Stimulated activated CD8-positive, alpha-beta memory T cell treated with anti-CD3 and anti-CD28 coated beads, Interleukin-4, amount 100 ng/mL, for 1 hour (primary cell): ENCODE measurements around the gene OOEP.
A peak's percentile ranks its signal among the peaks of the same experiment; 100 is the strongest.
"Not testable (repeated sequence)": the region's sequence is repeated elsewhere in the genome, so short reads cannot be mapped to it uniquely, and the experiment has no call there.

Source experiments
- DNase-seq, 2 donors: peaks; one replicate each; pipeline ENCODE4 v3.0.0-alpha.2; 2020; ENCODE audit warnings: low read depth in 2 of 2, low spot score in 1 of 2

Gene OOEP

DNA sequence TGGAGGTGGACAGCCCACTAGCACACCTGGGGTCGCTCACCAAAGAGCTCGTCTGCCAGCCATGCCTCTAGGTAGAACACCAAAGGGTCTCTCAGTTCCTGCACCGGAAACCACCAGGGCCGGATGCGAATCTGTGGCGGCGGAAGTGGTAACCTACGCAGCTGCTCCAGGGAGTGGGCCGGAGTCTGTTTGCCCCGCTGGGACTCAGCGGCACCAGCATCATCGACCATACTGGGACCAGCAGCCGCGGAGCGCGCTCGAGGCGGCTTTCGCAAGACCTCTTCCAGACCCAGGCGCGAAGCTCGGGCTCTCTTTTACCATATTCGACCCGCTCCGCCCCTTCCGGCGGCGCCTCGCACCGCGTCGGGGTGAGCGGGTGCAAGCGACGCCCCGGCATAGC, at the start of gene OOEP:
OOEP (minus strand) TSS at position 335 of the 400 bp plus-strand sequence; CDS start at position 230, 105 bp downstream.
- DNase-seq = no peak

DNA sequence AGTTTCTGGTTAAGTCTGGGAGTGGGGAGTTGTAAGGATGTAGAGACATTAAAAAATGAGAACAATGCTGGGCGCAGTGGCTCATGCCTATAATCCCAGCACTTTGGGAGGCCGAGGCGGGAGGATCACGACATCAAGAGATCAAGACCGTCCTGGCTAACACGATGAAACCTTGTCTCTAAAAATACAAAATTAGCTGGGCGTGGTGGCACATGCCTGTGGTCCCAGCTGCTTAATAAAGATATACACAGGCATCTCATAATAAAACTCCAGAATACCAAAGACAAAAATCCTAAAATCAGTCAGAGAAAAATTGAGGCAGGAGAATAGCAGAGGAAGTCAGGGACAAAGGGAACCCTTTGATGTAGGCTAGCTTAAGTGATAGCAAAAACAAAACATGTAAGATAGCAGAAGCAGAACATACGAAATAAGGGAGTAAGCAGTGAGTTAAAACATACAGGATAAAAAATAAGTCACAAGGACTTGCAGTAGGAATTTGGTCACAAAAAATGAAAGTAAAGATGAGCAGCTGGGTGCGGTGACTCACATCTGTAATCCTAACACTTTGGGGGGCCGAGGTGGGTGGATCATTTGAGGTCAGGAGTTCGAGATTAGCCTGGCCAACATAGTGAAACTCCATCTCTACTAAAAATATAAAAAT, 48.5 kb upstream of the OOEP start:
- DNase-seq = no peak

DNA sequence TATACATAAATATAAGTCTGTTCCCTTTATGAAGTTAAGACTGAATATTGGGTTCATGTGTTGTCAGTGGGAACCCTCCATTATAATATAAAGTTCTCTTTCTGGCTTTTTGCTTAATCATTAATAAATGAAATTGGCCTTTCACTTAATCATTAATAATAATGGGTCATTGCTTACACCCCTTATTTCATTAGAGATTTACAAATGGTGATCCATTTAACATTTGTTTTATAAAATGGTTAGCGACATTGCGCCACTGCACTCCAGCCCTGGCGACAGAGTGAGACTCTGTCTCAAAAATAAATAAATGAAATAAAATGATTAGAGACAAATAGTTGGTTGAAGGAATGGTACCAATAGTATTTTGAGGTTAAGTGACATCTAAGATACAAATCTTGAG, 43.4 kb upstream of the OOEP start:
- DNase-seq = no peak

DNA sequence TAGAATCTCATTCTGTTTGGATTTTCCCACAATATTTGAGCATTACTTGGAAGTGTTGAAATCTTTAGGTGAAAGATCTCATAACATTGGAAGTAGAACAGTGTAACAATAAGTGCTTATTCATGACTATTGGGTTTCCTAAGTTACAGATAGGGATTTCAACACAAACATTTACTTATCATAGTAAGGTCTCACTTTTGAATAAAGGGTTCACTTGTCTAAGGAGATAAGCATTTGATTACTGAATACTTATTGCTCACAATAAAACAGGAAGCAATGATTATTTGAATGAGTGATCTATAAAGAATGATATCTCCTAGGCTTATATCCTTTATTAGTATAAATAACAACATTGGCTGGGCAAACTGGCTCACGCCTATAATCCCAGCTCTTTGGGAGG, 39.7 kb upstream of the OOEP start:
- DNase-seq = no peak

DNA sequence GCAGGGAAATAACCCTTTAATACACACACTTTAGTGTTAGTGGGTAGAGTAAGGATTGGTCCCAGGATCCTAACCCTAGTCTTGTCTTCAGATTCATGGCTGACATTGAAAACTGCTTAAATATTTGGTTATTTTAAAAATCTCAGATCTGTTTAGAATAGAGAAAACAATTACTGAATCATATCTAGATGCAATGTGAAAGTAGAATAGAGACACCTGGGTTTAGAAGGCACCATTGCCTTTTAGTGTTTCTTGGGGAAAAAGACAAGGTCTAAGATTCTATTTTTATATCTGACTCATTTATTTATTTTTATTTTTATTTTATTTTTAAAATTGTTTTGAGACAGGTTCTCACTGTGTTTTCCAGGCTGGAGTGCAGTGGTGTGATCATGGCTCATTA, 31.0 kb upstream of the OOEP start:
- DNase-seq = no peak

DNA sequence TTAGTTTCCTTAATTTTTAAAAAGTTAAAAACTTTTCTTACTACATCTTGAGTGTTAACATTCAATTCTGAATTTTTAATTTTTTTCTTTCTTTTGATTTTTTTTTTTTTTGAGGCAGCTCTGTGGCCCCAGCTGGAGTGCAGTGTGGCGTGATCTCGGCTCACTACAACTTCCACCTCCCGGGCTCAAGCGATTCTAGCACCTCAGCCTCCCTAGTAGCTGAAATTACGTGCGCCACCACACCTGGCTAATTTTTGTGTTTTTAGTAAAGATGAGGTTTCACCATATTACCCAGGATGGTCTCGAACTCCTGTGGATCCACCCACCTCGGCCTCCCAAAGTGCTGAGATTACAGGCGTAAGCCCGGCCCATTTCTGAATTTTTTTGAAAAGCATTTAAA, 26.2 kb upstream of the OOEP start:
- no peak for DNase-seq

DNA sequence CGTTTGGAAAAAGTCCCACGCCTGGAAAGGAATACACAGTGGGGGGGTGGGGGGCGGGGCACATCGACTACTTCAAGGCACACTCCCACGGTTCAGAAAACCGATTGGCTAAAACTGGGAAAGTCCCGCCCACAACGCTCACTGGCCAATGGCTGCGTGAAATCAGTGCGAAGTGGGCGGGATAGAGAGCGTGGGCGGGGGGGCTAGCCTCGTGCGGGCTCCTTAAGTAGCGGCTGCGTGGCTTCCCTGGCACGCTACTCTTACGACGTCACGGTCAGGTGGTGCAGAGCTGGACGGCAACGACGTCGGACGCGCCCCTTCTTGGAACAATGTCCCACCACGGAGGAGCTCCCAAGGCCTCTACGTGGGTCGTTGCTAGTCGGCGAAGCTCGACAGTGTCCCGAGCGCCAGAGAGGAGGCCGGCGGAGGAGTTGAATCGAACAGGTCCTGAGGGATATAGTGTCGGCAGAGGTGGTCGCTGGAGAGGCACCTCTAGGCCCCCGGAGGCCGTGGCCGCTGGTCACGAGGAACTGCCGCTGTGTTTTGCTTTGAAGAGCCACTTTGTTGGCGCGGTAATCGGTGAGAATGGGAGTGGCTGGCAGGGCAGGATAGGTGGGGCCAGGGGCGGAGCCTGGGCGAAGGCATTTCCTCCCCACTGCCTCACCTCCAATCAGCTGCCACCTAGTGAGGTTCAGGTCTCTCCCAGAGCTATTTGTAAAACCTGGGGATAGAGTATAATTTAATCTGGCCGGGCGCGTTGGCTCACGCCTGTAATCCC, 25.1 kb upstream of the OOEP start, which contains the start of gene DDX43:
DDX43 (plus strand) TSS at position 252 of the 778 bp plus-strand sequence; CDS start at position 330, 78 bp downstream.
- peak in 1 of 2 donors; percentile 10 for DNase-seq

DNA sequence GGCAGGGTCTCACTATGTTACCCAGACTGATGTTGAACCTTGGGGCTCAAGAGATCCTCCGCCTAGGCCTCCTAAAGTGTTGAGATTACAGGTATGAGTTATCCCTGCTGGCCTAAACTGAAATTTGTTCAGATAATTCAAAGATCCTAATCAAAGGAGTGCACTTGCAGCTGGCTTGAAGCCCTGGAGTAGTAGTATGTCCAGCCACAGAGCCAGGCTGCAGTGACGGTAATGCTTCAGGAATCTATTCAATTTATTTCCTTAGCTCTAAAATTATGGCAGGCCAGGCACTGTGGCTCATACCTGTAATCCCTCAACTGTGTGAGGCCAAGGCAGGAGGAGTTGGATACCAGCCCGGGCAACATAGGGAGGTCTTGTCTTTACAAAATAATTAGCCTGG, 23.6 kb upstream of the OOEP start:
- DNase-seq = no peak

DNA sequence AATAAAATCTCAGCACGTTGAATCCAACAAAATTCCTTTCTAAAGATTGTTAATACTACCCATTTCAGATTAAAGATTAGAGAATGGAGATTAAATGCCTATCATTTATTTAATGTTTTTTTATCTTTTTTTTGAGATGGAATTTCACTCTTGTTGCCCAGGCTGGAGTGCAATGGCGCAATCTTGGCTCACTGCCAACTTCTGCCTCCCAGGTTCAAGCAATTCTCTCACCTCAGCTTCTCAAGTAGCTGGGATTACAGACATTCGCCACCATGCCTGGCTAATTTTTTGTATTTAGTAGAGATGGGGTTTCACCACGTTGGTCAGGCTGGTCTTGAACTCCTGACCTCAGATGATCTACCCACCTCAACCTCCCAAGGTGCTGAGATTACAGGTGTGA, 22.5 kb upstream of the OOEP start:
- not testable (repeated sequence) for DNase-seq

DNA sequence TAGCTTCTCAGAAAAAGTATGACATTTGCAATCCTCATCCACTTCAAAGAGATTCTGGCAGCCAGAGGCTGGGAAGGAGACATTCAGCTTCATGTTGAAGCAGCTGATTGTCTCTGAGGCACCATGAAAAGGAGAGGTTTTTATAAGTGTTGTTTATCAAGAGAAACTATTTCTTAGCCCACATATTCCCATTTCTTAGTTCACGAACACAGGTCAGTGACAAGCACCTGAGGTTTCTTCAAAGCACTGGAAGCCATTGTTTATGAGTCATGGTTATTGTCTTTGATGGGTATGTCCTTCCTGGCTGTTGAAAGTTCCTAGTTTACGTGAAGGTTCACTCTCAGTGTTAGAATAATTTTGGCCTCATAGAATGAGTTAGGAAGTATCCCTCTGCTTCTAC, 22.0 kb upstream of the OOEP start:
- no peak for DNase-seq

DNA sequence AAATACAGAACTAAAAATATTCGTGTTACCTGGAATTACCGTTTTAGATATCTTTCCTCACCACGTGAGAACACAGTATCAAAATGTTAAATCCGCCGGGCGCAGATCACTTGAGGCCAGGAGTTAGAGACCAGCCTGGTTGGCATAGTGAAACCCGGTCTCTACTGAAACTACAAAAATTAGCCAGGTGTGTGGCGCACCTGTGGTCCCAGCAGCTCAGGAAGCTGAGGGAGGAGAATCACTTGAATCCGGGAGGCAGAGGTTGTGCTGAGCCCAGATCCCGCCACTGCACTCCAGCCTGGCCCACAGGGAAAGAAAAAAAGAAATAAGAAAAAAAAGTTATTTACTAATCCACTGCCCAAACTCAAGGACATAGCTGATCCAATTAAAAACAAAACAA, 20.2 kb upstream of the OOEP start:
- no peak for DNase-seq

DNA sequence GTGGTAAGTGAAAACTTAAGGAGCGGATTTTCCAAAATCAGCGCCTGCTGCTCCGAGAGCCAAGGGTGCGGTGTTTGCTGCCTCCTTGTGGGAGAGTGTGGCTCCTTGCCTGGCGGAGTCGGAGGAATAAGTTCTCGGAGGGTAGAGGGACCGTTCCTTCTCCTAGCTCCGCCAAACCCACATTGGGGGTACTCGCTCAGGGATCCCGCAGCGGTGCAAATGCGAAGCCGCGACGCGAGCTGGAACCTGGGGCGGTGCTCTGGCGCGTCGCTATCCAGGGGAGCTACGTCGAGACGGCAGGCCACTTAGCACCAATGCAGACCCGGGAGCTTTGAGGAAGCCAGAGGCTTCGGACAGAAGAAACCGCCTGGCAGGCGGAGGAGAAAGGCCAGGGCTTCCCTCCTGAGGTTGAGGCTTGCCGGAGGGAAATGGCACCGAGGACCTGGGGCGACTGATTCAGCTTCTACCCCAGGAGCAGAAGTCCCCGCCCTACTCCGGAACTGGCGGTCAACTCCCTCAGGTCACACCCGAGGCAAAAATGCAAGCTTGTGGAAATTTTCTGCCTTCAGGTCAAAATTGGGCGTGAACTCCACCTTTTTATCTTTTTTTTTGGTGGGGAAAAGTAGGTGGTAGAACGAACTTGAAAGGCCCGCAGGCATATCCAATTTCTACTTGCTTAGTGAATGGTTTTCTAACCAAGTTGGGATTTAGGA, 19.3 kb upstream of the OOEP start:
- DNase-seq = peak; percentile 18 to 38

DNA sequence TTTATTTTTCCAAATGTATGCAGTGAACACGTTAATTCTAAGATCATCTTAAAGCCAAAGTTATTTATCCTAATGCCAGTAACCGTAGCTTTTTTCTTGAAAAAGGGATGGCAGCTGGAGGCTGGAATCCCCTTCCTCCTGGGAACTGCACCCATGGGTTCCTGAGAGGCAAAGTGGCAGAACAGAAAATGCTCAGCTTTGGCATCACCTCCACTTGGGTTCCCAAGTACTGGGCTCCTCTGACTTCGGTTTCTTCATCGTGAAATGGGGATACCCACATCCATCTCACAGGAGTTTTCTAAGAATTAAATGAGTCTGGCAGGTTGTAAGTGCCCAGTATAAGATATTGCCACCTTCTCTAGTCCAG, 18.7 kb upstream of the OOEP start:
- DNase-seq = no peak

DNA sequence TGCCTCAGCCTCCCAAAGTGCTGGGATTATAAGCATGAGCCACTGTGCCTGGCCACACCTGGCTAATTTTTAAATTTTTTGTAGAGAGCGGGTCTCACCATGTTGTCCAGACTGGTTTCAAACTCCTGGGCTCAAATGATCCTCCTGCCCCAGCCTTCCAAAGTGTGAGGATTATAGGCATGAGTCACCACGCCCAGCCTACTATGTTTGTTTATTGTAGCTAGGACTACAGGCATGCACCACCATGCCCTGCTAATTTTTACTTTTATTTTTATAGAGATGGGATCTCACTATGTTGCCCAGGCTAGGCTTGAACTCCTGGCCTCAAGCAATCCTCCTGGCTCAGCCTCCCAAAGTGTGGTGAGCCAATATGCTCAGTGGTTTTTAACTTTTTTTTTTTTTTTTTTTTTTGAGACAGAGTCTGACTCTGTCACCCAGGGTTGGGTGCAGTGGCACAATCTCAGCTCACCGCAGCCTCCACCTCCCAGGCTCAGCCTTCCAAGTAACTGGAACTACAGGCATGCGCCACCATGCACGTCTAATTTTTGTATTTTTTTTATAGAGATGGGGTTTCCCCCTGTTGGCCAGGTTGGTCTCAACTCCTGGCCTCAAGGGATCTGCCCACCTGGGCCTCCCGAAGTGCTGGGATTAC, 12.9 kb upstream of the OOEP start:
- no peak for DNase-seq

DNA sequence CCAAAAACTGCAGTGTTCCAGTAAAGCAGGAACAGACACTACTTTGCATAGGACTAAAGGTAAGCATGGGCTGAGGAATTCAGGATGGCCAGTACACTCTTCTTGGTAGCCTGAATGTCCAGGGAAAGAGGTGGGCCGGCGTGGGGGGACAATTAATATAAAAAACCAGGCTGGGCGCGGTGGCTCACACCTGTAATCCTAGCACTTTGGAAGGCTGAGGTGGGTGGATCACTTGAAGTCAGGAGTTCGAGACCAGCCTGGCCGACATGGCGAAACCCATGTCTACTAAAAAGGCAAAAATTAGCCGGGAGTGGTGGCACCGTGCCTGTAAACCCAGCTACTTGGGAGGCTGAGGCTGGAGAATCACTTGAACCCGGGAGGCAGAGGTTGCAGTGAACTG, 11.8 kb upstream of the OOEP start:
- DNase-seq = not testable (repeated sequence)

DNA sequence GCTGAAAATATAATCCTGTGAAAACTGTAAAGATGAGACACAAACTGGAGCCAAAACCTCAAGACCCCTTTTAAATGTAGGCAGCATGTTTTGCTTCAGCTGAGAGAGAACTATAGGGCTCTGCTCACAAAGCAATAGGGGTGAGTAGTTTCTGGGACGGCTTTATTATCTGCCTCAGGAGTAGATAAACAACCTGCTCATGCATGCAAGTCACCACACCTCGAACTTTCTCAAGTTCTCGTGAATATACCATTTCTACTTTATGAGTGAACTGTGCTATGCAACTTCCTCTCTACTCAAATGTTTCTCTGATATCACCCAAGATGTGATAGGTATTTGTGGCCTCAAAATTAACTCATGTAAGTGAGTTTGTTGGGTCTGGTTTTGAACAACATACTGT, 7.5 kb upstream of the OOEP start:
- DNase-seq = no peak

DNA sequence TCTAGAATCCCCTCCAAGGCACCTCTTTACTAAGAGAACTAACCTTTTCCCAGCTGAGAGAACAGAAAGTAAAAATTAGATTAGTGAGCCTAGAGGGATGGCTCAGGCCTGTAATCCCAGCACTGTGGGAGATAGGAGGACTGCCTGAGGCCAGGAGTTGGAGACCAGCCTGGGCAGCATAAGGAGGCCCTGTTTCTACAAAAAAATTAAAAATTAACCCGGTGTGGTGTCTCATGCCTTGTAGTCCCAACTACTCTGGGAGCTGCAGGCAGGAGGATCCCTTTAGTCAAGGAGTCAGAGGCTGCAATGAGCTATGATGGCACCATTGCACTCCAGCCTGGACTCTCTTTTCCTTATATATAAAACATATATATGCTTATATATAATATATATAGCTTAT, 5.5 kb upstream of the OOEP start:
- no peak for DNase-seq

DNA sequence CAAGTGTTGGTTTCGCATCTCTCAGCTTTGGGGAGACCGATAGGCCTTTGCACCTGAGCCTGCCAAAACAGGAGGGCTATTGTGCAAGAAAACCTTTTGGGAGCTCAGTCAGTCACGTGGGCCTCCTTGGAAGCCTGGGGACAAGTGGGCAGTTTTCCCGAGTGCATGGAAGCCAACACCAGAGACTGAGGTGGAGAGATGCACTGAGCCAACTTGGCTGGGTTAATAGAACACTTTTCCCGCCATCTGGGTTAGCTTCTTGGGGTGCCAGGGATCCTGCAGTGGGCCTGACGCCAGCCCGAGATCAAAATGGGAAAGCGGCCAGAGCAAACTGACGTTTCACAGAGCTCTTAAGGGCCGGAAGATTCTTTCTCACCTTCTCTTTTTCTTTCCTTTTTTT, 2.8 kb upstream of the OOEP start:
- no peak for DNase-seq

DNA sequence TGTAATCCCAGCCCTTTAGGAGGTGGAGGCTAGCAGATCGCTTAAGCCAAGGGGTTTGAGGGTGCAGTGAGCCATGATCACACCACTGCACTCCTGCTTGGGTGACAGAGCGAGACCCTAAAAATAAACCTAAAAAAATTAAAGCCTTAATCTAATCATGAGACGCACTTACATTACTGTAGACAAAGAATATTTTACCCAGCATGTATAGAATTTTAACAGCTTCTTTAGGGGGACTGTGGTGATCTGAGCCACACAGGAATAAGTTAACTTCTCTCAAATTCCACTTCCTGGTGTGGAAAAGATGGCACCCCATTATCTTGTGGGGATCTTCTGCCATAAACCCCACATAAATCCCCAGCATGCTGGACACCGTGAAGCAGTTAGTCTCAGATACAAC, 2.3 kb upstream of the OOEP start:
- no peak for DNase-seq

DNA sequence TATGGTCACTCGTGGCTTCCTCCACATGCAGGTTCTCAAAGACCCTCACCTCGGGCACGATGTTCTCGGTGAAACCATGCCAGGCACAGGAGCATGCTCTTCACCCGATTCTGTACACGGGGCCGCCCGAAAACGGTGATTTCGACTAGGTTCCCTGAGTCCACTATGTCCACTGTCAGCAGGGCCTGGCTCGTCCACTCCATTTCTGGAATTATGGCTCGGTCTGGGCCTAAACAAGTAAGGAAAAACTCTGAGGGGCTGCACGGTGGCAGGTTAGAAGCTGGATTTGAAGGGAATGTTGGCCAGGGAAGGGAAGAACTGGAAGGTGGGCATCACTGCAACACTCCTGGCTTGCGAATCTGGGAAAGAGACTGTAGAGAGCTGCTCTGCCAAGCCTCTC, 540 bp downstream of the OOEP start:
- no peak for DNase-seq

DNA sequence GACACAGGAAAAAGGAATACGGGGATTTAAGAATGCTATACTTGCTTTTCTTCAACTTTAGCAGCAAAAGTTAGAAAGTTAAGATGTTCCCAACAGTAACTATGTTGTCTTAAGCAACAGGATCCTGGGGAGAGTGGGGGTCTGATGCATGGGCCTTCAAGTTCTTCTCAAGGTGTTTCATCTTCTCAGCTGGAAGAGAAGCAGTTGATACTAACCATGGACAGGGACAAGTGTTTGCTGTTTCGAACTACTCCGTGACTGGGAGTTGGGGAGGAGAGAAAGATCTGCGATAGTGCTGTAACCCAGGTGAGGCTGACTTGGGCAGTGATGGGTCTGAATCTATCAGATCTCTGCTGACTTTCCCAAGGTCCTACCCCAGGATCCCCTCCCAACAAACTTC, 1.0 kb downstream of the OOEP start:
- DNase-seq = no peak
